GM19043 (cell line): ENCODE measurements around the gene PRKAG2.

ENCODE experiments used
- ATAC-seq: cut with Tn5 transposase; IDR thresholded peaks from one replicate; pipeline ENCODE4 v1.9.1; 2021; ENCODE audit warnings: low read depth; ENCODE audit not compliant: unreplicated experiment

The PRKAG2 gene

DNA sequence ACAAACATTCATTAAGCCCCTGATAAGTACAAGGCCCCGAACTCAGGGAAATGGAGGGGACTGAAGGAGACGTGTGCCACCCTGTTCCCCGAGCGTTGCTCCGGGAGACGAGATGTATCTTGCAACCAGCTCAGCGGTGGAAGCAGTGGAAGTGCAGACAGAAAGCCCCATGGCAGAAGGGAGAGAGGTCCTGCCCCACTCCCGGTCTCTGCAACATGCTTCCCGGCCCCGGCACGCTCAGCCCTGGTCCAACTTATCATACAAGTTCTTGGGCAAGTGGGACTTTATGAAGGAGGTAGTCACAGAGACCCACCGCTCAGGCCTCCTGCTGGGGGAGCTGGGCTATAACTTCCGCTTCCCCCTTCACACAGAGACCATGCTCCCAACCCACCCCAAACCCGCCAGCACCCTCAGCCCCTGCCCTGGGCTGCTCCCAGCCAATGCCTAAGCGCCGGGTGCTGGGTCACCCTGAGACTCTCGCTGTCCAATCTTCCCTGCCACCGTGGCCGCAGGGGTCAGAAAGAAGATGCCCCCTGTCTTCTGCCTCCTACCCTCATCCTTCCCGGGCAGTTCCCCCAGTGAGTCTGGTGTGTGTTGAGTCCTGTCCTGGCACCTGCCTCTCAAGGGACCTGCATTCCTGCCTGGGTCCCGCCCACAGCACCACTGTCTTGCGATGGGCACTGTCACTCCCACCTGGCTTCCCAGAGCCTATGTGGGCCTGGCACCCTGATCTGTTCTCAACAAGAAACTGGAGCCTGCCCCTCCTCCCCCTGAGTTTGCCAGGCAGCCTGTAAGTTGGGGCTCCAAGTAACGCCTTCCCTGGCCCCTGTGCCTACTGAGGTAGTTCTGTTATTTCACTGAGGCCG, 157.7 kb downstream of the PRKAG2 start:
- ATAC-seq = no peak

DNA sequence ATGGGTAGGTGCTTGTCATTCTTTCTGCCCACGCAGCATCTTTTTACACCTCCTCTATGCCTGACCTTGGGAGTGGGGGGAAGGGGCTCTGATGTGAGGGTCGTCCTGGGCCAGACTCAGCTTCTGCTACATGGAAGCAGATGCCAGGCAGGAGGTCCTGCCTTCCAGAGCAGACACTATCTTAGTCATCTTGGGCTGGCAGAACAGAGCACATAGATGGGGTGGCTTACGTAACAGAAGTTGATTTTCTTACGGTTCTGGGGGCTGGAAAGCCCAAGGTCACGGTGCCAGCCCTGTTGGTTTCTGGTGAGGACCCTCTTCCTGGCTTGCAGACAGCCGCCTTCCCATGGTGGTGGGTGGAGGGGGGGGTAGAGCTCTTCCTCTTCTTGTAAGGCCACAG, 159.0 kb downstream of the PRKAG2 start:
- no peak for ATAC-seq

GRCh38 chr7:151717415-151717814, 159.5 kb downstream of the PRKAG2 start:
- no peak for ATAC-seq

- no peak for ATAC-seq
These were observed 160.6 kb downstream of the PRKAG2 start for GRCh38 chr7:151716323-151716722.

- no peak for ATAC-seq
These were observed 161.1 kb downstream of the PRKAG2 start for GRCh38 chr7:151715666-151716315.

GRCh38 chr7:151714201-151714600, 162.7 kb downstream of the PRKAG2 start:
- ATAC-seq = no peak

DNA sequence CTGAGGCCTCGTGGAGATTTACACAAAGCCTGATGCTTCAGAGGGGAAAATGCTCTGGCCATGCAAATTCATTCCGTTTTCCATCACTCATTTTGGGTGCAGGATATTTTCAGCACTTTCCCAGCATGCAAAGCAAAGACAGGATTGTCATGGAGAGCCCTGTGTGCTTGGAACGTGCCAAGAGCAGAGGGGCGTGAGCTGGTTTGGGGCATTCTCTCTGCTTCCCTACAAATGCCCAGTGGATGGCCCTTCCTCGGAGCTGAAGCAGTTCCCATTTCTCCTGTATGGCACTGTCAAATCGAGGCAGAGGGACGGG, 164.1 kb downstream of the PRKAG2 start:
- ATAC-seq = no peak

DNA sequence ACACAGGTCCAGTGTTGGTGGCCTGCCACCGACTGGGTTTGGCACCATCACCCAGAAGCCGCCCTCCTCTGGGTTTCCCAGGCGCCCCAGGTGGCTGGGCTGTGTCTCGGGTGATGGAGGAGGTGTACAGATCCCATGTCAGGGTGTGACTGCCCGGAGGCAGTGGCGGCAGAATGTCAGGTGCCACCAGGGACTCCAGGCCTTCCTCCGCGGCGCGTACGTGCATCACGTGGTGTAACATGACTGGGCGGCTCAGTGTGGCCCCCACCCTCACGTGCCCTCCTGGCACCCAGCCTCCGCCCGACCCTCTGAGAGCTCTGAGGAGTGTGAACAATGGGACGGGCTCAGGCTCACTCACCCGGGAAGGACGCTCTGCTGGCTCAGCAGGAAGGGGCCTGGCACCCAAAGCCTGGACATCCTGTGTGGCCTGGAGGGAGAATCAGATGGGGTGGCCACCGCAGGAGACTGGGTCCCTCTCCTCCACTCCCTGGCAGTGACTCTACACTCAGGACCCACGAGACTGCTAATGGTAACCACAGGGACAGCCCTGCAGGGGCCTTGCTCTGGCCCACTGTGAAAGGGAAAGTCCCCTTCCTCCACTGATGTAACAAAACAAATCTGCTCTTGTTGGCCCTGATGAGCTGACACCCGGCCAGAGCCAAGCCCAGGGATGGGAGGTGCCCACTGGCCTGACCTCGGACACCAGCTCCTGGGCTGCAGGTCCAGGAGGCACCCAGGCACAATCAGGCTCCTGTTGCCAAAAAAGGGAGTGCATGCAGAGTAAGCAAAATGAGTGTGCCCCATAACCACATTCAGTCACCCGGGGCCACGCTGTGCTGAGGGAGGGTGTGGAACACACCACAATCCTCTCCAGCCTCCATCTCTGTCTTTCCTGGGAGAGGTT, 164.8 kb downstream of the PRKAG2 start:
- ATAC-seq = no peak

GRCh38 chr7:151711435-151711872, 165.5 kb downstream of the PRKAG2 start:
- no peak for ATAC-seq

- no peak for ATAC-seq
These were observed 166.1 kb downstream of the PRKAG2 start for GRCh38 chr7:151710646-151711434.

DNA sequence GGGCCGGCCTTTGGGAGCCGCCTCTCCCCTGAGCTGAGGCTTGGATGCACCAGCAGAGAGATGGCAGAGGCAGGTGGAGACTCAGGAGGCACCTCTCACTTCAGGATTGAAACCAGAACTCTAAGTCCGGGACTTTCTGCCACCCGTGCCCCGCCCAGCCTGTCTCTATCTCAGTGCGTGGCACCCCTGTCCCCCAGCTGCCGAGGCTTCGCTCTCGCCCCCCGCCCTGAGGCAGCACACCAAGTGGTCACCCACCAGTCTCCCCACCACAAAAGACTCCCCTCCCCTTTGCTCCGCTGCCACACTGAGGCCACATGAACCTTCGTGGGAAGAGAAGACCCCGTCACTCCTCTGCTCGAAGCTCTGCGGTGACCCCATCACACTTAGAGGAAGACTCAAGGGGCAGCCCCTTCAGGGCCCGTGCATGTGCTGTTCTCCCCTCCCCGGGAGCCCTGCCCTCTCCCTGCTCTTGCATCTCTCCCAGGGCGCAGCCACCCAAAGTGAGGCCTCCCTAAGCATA, 166.7 kb downstream of the PRKAG2 start:
- ATAC-seq = no peak

- ATAC-seq = no peak
These were observed 167.5 kb downstream of the PRKAG2 start for GRCh38 chr7:151709141-151710038.

GRCh38 chr7:151708610-151709009, 168.3 kb downstream of the PRKAG2 start:
- no peak for ATAC-seq

- ATAC-seq = no peak
These were observed 169.2 kb downstream of the PRKAG2 start for GRCh38 chr7:151707757-151708156.

DNA sequence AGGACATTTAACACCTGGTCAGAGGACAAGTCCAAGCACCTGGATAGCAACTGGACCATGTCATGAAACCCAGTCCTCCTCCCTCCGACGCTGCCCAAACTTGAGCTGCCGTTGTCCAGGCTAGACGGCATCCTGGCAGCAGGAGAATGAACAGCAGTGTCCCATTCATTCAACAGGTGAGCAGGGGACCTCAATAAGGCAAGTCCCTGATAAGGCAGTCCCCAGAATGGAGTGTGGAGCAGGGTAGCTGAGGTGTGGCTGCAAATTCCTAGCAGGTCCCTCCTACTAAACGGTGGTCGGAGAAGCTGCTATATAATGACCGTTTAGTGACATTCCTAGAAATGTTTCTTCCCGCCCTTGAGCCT, 169.8 kb downstream of the PRKAG2 start:
- ATAC-seq = no peak

- ATAC-seq = no peak
These were observed 170.4 kb downstream of the PRKAG2 start for GRCh38 chr7:151706277-151707104.

DNA sequence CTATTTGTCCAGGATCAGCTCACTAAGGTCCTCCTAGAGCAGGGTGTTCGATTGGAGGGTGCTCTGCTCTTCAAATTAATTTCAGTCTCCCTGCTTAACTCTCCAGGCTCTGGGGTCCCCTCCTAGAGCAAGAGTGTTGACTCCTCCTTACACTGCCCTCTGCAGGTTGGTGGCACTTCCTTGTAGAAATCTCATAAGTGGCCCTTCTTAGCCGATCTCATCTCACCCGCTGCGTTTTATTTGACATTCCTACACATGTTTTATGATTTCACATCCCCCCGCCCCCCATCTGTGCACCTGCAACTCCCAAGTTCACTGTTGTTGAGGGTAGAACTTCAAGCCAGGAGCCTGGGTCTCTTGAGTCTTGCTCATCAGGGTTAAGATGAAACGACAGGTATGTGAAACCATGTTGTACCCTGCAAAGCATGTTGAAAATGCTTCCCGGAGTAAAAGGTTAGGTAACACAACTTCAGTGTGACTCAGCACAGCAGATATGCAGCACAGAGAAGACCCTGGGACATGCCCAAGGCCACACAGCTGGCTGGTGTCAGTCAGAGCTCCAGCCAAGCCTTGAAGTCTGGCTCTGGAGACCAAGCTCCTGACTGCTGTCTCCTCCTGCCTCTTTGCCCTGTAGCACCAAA, 171.2 kb downstream of the PRKAG2 start:
- ATAC-seq = no peak
